NCI-H187 treated with DMSO at 0.1 percent for 48 hours (cell line): Measurements from ENCODE around the gene TMCC3.
"Not testable (repeated sequence)": the region's sequence is repeated elsewhere in the genome, so short reads cannot be mapped to it uniquely, and the experiment has no call there.

Source experiments
- DNase-seq: peaks from one replicate; lab custom pipeline; 2025; lab: John Stamatoyannopoulos, UW

TMCC3 gene, protein sequence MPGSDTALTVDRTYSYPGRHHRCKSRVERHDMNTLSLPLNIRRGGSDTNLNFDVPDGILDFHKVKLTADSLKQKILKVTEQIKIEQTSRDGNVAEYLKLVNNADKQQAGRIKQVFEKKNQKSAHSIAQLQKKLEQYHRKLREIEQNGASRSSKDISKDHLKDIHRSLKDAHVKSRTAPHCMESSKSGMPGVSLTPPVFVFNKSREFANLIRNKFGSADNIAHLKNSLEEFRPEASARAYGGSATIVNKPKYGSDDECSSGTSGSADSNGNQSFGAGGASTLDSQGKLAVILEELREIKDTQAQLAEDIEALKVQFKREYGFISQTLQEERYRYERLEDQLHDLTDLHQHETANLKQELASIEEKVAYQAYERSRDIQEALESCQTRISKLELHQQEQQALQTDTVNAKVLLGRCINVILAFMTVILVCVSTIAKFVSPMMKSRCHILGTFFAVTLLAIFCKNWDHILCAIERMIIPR

DNA sequence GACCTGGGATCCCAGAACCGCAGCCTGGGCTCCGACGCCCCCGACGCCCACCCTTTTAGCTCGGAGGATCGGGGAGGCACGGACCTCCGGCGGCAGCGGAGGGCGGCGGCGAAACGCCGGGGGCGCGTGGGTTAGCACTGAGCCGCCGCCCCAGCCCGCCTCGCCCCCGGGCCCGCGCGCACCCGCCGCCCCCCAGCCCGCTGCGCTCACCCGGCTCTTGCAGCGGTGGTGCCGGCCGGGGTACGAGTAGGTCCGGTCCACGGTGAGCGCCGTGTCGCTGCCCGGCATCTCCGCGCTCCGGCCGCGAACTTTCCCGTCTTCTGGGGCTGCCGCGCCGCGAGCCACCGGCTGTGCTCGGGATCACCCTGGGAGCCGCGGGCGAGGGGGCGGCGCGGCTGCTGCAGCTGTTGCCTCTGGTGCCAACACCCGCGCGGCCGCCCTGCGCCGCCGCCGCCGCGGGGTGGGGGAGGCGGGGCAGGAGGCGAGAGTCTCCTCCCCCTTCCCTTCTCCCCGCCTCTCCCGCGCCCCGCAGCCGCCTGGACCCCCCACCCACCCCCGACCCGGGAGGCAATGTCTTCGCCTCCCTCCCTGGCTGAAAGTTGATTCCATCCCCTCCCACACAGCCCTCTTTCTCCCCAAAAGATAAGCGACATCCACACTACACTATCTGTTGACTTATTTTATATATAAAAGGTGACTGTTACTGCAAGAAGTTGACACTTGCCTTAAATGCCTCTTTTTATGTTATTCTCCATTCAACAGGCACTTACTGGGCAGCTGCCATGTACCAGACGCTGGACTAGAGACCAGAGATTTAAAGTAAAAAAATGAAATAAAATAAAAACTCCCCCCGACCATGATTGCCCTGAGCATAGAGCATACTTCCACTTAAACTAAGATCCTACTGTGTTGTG, at the start of gene TMCC3:
TMCC3 (minus strand) TSS at position 415 of the 914 bp plus-strand sequence; CDS start at position 288, 127 bp downstream.
- DNase-seq = no peak

DNA sequence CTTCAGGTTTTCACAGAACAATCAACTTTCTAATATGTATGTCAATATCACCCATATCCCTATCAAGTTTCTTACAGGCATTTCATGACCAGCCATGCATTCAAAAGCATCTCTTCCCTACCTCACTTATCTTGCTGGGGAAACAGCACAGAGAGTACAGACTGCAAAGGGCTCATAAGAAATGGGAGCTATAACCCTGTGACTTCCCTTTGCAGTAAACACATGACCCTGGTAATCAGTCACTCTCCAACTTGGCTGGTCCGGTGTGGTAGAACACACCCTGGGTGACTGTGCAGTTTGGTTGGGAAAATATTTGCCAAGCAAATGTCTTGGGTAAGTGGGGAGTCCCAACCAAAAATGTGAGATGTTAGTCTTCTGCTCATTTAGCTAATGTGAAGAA, 49.4 kb upstream of the TMCC3 start:
- no peak for DNase-seq

DNA sequence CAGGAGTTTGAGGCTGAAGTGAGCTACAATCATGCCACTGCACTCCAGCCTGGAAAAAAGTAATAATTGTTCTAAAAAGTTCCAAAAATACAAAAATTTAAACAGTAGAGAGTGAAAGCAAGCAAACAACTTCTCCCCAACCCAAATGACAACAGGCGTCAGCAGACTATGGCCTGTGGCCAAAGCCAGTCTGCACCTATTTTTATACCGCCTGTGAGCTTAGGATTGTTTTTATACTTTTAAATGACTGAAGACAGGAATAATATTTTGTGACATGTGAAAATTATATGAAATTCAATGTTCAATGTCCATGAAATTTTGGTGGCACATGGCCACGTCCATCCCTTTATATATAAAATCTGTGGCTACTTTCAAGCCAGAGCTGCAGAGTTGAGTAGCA, 48.2 kb upstream of the TMCC3 start:
- DNase-seq = no peak

DNA sequence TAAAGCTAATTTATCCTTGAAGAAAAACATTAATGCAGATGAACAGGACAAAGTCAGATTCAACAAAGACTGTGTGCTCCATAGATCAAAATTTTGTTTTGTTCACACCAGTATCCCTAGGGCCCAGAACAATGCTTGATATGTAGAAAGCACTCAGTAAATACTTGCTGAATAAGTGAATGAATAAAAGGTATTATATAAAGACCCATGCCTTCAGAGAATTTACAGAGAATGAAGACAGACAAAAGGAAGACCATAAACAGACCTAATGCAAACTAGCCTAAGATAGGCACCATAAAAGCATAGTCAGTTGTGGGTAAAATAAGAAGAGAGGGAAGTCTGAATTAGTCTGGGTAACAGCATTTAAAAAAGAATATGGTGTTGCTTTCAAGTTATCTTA, 47.3 kb upstream of the TMCC3 start:
- no peak for DNase-seq

DNA sequence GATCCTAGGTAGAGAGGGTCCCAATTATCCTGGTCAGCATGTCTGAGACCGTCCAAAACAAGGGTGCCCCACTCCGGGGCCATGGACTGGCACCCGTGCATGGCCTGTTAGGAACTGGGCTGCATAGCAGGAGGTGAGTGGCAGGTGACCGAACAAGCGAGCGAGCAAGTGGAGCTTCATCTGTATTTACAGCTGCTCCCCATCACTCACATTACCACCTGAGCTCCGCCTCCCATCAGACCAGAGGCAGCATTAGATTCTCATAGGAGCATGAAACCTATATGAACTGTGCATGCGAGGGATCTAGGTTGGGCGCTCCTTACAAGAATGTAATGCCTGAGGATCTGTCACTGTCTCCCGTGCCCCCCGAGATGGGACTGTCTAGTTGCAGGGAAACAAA, 44.4 kb upstream of the TMCC3 start:
- no peak for DNase-seq

DNA sequence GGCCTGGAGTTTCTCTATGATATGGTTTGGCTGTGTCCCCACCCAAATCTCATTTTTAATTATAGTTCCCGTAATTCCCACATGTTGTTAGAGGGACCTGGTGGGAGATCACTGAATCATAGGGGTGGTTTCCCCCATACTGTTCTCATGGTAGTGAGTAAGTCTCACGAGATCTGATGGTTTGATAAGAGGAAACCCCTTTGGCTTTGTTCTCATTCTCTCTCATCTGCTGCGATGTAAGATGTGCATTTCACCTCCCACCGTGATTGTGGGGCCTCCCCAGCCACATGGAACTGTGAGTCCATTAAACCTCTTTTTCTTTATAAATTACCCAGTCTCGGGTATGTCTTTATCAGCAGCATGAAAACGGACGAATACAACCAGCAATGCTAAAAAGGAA, 42.5 kb upstream of the TMCC3 start:
- DNase-seq = not testable (repeated sequence)

DNA sequence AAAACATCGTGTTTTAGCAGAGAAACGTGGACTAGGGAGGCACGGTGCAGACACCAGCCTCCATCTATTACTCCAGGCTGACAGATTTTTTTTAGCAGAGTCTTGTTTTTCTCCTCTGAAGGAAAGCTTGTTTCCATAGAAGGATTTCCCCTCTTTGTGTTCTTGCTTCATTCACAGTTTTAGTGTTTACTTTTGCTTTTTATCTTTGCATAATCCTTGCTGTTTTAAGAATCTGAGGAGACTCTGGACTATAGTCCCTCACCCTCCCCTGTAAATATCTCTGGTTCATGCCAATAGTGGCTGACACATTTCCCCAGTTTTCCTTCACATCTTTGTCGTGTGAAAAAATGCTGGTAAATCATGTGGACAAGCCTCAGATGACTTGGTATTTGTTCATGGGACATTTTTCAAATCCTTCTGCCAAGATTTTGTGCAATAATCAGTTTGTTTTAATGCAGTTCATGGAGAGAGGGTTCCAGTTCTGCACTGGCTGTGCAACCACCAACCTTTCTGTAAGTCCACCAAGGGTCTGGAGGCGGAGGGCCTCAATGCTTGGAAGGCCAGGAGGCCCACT, 39.9 kb upstream of the TMCC3 start:
- DNase-seq = no peak

DNA sequence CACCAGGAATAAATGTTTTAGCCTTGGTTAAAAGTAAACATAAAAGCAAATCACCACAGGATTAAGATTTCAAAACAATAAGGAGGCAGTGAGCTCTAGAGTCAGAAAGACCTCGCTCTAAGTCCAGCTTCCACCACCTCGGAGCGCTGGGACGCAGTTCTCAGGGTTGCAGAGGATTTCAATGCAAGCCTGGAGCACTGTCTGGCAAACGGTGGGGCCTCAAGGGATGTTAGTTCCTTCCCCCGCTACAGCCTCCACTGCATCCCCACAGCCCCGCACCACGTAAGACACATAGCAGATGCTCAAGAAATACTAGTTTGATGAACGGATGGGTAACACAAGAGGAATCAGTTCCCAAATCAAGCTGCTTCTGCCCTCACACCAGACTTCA, 39.3 kb upstream of the TMCC3 start:
- DNase-seq = no peak

DNA sequence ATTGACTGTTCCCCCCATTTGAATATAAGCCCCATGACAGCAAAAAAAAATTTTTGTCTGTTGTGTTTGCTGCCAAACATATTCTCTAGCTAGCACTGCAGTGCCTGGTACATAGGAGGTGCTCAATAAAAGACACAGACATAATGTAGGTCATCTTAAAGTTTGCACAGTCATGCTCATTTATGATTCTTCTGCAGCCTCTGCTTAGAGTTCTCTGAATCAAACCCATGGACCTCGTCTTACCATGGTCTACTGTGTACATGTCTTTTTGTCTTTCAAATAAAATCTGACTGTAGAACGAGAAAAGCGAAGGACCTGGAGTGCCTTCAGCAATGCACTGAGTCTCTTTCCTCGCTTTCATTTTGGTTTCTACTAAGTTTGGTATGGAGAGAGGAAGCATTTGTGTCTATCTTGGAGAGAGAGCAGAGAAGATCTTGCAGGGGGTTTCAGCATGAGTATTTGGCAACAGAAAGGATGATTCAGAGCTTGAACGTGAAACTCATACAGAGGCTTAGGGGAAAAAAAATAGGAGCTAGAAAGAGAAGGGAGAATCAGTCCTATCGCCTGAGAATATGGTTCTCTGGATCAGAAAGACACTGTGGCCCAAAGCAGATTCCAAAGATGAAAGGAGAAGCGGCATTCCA, 38.8 kb upstream of the TMCC3 start:
- DNase-seq = no peak

DNA sequence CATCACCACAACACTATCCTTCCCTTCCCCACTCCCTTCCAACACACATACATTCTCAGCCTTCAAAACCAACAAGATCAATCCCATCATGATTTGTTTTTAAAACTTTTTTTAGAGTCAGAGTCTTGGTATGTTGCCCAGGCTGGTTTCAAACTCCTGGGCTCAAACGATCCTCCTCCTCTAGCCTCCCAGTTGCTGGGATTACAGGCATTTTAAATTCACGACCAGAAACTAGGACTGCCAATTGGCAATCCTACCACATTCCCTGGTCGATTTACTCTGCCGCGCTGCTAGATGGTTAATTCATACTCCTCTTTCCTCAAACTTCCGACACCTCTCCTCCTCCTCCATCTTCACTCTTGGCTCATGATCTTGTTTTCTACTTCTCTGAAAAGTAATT, 37.5 kb upstream of the TMCC3 start:
- no peak for DNase-seq

DNA sequence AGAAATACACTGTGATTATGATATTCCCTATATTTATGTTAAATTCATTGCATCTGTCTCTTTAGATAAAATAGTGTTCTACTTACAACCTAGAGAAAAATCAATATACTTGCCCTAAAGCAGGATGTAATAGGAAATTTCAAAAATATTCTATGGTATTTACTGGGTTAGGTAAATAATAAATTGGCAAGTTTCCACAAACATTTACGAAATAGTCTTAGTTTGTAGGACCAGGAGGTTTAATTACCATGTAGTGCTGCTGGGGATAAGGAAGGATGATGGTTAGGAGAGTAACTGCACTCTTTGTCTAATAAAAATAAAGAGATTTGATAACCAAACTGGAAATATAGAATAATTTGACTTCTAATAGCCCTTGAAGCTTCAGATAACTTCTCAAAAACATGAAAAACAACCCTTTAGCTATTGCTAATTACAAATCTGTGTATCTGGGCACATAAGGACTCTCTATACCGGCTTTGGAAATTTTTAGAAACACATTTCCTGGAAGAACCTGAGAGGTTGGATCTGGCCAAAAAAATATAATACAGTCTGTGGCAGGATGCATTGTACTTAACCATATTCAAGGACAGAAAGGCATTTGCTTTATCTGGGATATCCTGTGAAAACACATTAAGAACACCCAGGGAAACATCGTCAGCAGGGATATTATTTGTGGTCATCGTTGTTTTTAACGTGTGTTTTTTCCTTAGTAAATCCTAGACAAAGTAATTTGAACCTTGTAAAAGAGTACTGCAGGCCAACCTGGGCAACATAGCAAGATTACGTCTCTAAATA, 36.7 kb upstream of the TMCC3 start:
- DNase-seq = no peak

DNA sequence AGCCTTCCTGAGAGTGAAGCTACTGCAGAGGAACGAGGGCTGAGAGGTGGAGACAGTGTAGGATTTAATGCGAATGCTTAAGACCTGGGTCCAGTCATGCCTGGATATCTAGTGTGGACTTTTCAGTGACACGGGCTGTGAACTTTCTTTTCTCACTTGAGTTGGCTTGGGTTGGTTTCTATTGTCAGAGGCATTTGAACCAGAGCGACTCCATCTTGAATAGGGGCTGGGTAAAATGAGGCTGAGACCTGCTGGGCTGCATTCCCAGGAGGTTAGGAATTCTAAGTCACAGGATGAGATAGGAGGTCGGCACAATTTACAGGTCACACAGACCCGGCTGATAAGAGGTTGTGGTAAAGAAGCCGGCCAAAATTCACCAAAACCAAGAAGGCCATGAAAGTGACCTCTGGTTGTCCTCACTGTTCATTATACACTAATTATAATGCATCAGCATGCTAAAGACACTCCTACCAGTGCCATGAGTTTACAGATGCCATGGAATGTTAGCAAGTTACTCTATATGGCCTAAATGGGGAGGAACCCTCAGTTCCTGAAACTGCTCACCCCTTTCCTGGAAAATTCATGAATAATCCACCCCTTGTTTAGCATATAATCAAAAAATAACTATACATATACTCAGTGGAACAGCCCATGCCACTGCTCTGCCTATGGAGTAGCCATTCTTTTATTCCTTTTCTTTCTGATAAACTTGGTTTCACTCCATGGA, 34.2 kb upstream of the TMCC3 start:
- no peak for DNase-seq

DNA sequence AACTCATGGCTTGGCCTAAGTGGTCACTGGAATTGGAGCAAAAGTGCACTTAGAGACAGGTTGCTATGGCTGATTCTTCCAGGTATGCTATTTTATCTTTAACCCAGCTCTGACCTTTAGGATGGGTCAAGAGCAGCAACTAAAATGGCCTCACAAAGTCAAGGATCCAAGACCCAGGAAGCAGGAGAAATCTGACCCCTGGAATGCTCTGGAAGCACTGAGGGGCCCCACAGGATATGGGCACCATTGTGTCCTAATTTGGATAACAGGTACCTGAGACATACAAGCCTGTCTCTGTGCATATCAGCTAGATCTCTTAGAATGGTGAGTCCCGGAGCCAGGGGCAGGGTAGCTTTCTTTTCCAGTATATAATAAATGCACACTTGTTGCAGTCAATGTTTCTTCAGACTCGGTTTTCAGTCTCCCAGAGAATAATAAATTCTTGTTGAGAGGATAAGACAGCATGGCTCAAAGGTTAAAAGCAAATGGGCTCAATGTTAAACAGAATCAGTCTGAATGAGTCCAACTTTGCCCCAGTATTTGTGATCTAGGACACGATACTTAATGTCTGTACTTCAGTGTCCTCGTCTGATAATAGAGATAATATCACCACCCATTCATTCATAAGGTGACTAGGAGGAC, 29.3 kb upstream of the TMCC3 start:
- DNase-seq = no peak

DNA sequence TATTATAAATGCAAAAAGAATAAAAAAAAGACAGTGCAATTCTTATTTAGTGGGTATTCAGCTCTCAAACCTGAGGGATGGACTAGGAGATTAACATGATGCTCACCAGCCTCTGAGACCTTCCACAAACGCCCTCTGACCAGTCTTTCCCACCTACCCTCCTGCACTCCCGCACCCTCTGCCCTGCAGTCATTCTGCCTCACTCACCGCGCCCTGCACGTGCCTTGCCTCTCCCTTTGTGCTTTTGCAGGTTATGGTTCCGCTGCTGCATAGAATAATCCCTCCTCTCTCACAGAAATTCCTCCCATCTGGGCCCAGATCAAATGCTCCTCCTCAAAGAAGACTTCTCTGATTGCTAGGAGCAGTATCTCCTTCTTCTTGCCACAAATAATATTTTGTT, 28.5 kb upstream of the TMCC3 start:
- no peak for DNase-seq

DNA sequence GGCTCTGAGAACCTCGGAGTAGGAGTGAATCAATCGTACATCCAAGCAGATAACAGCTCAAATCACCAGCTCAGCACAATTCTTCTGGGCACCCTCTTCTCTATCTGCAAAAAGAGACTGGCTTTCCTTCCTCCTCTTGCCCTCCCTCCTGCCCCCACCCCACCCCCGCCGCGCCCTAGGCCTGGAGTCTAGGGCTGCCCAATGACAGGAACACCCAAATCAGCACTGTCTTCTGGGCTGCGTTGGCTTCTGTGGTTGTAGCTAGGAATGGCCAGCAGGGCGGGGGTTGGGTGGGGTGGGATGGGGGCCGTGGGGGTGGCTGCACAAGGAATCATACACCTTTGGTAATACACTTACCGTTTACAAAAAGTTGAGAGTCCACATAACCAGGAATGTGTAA, 28.0 kb upstream of the TMCC3 start:
- no peak for DNase-seq

DNA sequence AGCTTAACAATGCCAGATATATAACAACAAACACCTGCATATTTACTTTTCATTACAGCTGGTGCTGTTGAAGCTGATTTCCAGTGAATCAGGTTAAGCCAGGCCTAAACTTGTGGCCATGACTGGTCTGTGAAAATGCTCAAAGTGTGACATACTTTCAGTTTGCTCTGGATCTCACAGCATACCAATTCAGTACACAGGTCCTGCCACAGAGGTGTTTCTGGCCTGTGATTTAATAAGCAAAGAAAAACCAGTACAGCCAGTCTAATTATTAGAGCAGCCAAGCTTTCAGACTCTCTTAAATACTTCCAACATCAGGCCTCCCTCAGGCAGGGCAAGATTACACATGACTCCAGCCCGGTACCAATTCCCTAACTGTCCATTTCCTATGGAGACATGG, 27.4 kb upstream of the TMCC3 start:
- no peak for DNase-seq

DNA sequence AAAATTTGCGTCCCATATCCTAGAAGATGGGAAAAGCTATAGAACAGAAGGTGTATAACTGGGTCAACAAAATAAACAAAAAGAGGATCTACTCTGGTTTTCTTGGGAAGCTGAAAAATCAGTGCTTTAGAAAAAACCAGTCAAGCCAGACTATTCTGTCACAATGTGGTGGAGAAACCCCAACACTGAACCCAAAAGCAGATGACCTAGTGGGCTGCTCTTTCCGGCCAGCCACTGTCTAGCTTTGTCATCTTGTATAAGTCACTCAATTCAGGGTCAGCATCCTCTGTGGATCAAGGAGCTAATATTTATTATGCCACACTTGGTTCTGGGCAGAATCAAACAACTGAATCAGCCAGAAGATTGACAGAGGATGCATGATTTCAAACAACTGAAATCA, 26.6 kb upstream of the TMCC3 start:
- no peak for DNase-seq

DNA sequence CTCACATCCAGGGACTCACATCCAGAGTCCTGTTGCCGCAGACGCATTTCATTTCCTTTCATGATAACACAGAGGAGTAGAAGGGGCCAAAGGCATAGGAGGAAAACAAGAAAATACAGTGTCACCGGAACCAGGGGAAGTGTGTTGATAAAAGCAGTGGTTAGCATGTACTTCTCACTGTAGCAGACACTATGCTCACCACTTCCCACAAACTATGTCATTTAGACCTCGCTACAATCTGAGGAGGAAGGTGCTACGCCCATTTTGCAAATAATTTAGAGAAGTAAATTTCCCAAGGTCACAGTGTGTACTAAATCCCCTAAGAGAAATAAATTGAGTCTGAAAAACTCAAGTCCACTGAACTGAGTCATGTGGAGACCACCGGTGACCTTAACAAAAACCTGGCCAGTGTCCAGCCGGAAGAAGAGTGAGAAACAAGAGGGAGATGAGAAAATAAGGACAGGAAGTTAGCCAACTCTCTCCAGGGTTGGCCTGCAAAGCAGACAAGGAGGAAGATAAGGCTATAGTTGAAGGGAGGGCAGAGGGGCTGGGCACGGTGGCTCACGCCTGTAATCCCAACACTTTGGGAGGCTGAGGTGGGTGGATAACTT, 25.8 kb upstream of the TMCC3 start:
- no peak for DNase-seq

DNA sequence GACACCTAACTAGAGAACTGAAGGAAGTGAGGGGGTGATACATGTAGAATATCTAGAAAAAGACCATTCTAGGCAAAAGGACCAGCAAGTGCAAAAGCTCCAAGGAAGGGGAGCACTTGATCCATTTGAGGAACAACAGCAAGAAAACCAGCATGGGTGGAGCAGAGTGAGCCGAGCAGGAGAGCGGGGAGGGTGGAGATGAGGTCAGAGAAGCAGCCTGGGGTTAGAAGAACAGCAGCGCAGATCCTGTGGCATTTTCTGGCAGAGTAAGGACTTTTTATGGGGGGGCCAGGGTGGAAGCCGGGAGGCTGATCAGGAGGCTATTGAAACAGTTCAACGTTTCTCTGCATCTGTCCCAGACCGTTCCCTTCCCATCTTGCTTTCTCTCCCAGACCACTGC, 24.5 kb upstream of the TMCC3 start:
- DNase-seq = no peak

DNA sequence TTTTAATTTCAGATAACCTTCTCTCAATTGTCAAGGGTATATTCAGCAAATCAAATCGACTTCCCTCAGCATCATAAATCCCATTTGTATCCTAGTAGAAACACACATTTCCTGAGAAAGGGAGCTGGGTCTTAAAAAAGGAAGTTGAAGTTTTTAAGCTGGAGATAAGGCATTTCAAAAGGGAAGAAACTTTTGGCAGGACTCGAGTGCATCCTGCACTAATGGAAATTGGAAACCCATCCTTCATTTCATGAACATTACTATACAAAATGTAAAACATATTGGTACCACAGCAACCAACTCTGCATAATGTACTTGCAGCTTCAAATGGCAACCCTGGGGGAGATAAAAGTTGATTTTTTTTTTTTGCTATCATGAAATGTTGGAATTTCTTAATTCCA, 23.7 kb upstream of the TMCC3 start:
- DNase-seq = no peak
